Stimulated activated CD4-positive, alpha-beta T cell treated with anti-CD3 and anti-CD28 coated beads, Interleukin-4, amount 100 ng/mL, for 48 hours (primary cell): ENCODE measurements around the gene RIF1.

ENCODE experiments used
- DNase-seq, 2 donors: peaks; one replicate each; pipeline ENCODE4 v3.0.0-alpha.2; 2020; ENCODE audit warnings: low read depth in 2 of 2

RIF1 gene

GRCh38 chr2:151523850-151524249, 114.1 kb downstream of the RIF1 start:
- DNase-seq, result no peak

- DNase-seq, result no peak
These were observed 116.2 kb downstream of the RIF1 start for GRCh38 chr2:151525821-151526373.

- DNase-seq, result no peak
These were observed 116.9 kb downstream of the RIF1 start for GRCh38 chr2:151526572-151527090.
